Measurements from ENCODE around the gene HOXC5. TPM values are rescaled to one million over a fixed set of nuclear protein-coding genes. Genes with fewer than 3 reads are reported as not detected.

HOXC5 gene
- total RNA-seq, 1 experiment from 2014 or later, result not detected

DNA sequence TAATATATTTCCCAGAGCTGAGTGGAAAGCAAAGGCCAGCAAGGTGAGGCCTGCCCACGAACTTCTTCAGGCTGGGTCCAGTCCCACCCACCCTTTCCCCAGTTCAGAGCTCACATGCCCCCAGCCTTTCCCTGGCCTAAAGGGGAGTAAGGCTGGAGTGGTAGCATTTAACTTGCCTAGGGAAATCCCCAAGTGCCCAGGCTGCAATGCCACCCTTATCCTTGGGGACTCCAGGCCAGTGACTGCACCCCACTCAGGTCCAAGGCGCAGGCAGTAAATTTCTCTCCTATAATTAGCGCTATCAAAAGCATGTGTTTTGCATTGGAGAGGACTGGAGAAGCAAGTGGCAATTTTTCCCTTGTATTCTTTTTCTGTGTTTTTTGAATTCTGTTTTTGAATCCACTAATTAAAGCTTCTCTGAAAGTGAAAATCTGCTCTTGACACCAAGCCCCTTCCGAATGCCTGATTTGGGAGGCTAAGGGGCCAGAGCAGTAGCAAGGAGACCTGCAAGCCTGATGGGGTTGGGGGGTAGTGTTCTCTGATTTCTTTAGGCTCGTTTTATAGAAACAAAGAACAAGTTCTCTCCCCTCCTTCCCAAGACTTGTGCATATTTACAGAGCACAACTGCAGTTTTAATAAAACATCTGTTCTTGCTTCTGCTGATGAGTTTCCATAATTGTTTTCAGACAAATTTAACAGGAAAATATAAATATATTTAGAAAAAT is 8.1 kb upstream of the HOXC5 start:
- peaks cover 100% of the 10 kb centered on the region for H3K27me3 Mint-ChIP-seq (ENCODE audit: unreplicated experiment)
- H3K36me3 Mint-ChIP-seq (ENCODE audit: insufficient read depth, unreplicated experiment), result peaks cover 6% of the 10 kb centered on the region
- H3K27ac Mint-ChIP-seq (ENCODE audit: unreplicated experiment), result no peak overlapping the region
- no peaks in the 10 kb centered on the region for H3K4me1 Mint-ChIP-seq (ENCODE audit: low read depth, unreplicated experiment)
- no TSS peak for BruUV-seq (replicated peaks)
- intact Hi-C loops (cut with micrococcal nuclease; ENCODE audit: unreplicated experiment), result no loop called here
- no peak for TF ChIP-seq CTCF (IDR thresholded peaks at IDR 0.05; ENCODE audit: unreplicated experiment)
- H3K4me3 Mint-ChIP-seq (ENCODE audit: low read depth, unreplicated experiment), result no peak overlapping the region
- DNase-seq, result no peak
- H3K9me3 Mint-ChIP-seq (ENCODE audit: low read depth, unreplicated experiment), result no peaks in the 10 kb centered on the region
- CTCF ChIA-PET, result interaction anchor here (0.6 to 1.6 kb wide), 3 partner anchors 8 to 177 kb away, joined by 3 to 5 read pairs (median 4); partner anchors contain the start of gene HOXC5

DNA sequence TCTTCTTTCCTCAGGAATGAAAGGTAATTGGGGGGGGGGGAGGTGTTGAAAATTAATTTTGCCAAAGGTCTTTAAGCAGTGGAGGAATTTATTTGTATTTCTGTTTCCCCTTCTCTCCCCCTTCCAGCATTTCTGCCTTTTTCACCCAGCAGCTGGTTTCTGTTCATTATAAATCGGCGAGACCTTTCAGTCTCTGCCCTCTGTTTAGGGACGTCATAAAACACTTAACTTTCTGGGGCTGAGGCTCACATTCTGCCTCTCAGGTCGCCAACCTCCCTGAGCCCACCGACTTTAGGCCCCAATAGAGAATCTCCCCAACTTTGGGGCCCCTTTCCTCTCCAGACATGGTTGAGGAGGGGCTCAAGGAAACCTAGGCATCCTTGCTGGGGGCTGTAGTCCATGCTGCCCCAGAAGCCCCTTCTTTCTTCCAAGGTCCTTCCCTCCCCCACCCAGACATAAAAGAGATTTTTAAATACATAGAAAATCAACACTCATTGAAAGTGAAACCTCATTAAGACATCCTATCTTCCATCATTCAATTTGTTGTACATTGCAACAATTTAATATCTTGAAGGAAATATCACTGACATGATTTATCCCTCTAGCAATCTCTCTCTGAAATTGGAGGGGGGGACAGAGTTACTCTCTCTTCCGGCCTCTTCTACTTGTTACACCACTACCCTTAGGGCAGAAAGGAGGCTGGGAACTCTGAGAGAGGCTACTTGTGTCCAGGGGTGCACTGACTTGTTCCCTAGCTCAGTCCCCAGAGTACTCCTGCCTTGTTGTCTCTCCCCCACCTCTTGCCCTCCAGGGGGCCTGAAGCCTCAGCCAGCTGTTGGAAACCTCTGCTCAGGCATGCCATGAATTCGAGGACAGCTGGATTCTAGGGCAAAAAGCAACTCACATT is 7.1 kb upstream of the HOXC5 start:
- intact Hi-C loops (cut with micrococcal nuclease; ENCODE audit: unreplicated experiment), result no loop called here
- H3K27me3 Mint-ChIP-seq (ENCODE audit: unreplicated experiment), result peaks cover 100% of the 10 kb centered on the region
- H3K36me3 Mint-ChIP-seq (ENCODE audit: insufficient read depth, unreplicated experiment), result peaks cover 6% of the 10 kb centered on the region
- no peaks in the 10 kb centered on the region for H3K9me3 Mint-ChIP-seq (ENCODE audit: low read depth, unreplicated experiment)
- H3K27ac Mint-ChIP-seq (ENCODE audit: unreplicated experiment), result no peak overlapping the region
- BruUV-seq (replicated peaks), result no TSS peak
- TF ChIP-seq CTCF (IDR thresholded peaks at IDR 0.05; ENCODE audit: unreplicated experiment), result no peak
- CTCF ChIA-PET, result interaction anchor here (0.5 to 1.3 kb wide), 4 partner anchors 8 to 176 kb away, joined by 3 to 7 read pairs (median 3); partner anchors contain the start of gene HOXC8
- no peak for DNase-seq
- H3K4me1 Mint-ChIP-seq (ENCODE audit: low read depth, unreplicated experiment), result no peaks in the 10 kb centered on the region
- H3K4me3 Mint-ChIP-seq (ENCODE audit: low read depth, unreplicated experiment), result no peak overlapping the region

DNA sequence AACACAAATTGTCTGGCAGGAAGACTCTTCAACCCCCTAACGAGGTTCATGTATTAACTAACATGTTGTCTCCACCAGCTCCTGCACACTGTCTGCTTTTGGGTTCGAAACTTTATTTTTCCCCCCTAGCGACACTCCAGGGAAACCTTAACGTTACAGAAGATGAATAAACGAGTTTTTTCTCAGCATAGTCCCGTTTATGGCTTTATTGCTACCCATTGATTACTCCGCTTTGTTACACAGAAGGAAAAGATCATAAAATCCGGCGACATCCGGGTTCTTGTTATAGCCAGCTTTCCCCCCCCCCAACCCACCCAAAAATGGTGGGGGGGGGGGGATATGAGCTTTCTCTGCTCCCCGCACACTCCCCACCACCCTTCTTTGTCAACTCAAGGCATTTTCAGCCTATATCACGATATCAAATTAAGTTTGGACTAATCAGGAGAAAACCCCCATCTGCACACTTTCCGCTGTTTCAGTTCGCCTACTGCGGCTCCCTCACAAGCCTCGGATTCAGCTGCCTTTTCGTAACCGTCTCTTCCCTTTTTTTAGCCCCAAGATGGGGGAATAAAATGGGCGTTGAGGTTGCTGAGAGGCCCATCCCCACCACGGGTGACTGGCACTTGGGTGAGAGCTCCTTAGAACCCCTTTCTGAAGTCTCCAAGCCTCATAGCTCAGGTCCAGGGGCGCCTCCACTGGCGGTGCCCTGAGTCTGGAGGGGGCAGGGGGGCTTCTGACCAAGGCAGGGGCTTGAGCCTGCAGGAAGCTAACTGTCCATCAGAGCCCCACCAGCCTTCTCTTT is 6.0 kb upstream of the HOXC5 start:
- no TSS peak for BruUV-seq (replicated peaks)
- H3K36me3 Mint-ChIP-seq (ENCODE audit: insufficient read depth, unreplicated experiment), result peaks cover 6% of the 10 kb centered on the region
- DNase-seq, result no peak
- H3K4me1 Mint-ChIP-seq (ENCODE audit: low read depth, unreplicated experiment), result no peaks in the 10 kb centered on the region
- TF ChIP-seq CTCF (IDR thresholded peaks at IDR 0.05; ENCODE audit: unreplicated experiment), result no peak
- CTCF ChIA-PET, result interaction anchor here (0.5 to 2.3 kb wide), 7 partner anchors 9 to 181 kb away, joined by 3 to 12 read pairs (median 5); no protein-coding TSS in a partner anchor
- intact Hi-C loops (cut with micrococcal nuclease; ENCODE audit: unreplicated experiment), result no loop called here
- no peak overlapping the region for H3K27ac Mint-ChIP-seq (ENCODE audit: unreplicated experiment)
- H3K4me3 Mint-ChIP-seq (ENCODE audit: low read depth, unreplicated experiment), result no peak overlapping the region
- H3K27me3 Mint-ChIP-seq (ENCODE audit: unreplicated experiment), result peaks cover 100% of the 10 kb centered on the region
- no peaks in the 10 kb centered on the region for H3K9me3 Mint-ChIP-seq (ENCODE audit: low read depth, unreplicated experiment)

GRCh38 chr12:54027442-54027786 is 5.4 kb upstream of the HOXC5 start:
- H3K4me3 Mint-ChIP-seq (ENCODE audit: low read depth, unreplicated experiment), result no peak overlapping the region
- intact Hi-C loops (cut with micrococcal nuclease; ENCODE audit: unreplicated experiment), result no loop called here
- no peaks in the 10 kb centered on the region for H3K9me3 Mint-ChIP-seq (ENCODE audit: low read depth, unreplicated experiment)
- H3K4me1 Mint-ChIP-seq (ENCODE audit: low read depth, unreplicated experiment), result no peaks in the 10 kb centered on the region
- BruUV-seq (replicated peaks), result no TSS peak
- TF ChIP-seq CTCF (IDR thresholded peaks at IDR 0.05; ENCODE audit: unreplicated experiment), result no peak
- no peak for DNase-seq
- H3K27me3 Mint-ChIP-seq (ENCODE audit: unreplicated experiment), result peaks cover 100% of the 10 kb centered on the region
- peaks cover 6% of the 10 kb centered on the region for H3K36me3 Mint-ChIP-seq (ENCODE audit: insufficient read depth, unreplicated experiment)
- no peak overlapping the region for H3K27ac Mint-ChIP-seq (ENCODE audit: unreplicated experiment)
- CTCF ChIA-PET, result interaction anchor here (0.6 to 2.3 kb wide), 8 partner anchors 10 to 180 kb away, joined by 3 to 12 read pairs (median 6); partner anchors contain the start of gene HOXC8
